Measurements from ENCODE around the gene HOXA6. TPM values are rescaled to one million over a fixed set of nuclear protein-coding genes. Genes with fewer than 3 reads are reported as not detected.

Gene HOXA6
- total and polyA plus RNA-seq, 2 donors (not counting 3 experiments of a cell fraction or from before 2014, with no cell fraction given), result 10.0 to 20.7 TPM

GRCh38 chr7:27116031-27116961 is 31.3 kb downstream of the HOXA6 start:
- peak; percentile 72 for DNase-seq (ENCODE audit: low read depth, low spot score)
- H3K79me2 ChIP-seq (ENCODE audit: control insufficient read depth, insufficient read depth, low read length), result peaks cover 90% of the 10 kb centered on the region
- peak overlapping the region; percentile 96 for H3K27ac ChIP-seq (ENCODE audit: insufficient read depth, low read depth, low read length)
- TF ChIP-seq POLR2A (IDR thresholded peaks at IDR 0.05; ENCODE audit: low read depth, low read length) (peak; percentile 14), POLR2AphosphoS5 (IDR thresholded peaks at IDR 0.05; ENCODE audit: insufficient read depth, low read depth, low read length) (no peak)
- H3K27me3 ChIP-seq (ENCODE audit: control insufficient read depth in 2 of 2, insufficient read depth in 2 of 2, low read length in 2 of 2), result no peaks in the 10 kb centered on the region
- H3K9ac ChIP-seq (replicated peaks; ENCODE audit: extremely low read depth, insufficient read depth, low read length), result peak overlapping the region; percentile 97
- peaks cover 76% of the 10 kb centered on the region for H3K4me1 ChIP-seq (ENCODE audit: control insufficient read depth, extremely low read depth, insufficient read depth, low read length)
- POLR2A ChIA-PET, result interaction anchor here (1.5 to 1.6 kb wide), 2 partner anchors 18 to 34 kb away, joined by 3 to 4 read pairs; no protein-coding TSS in a partner anchor
- peak overlapping the region; percentile 97 for H3K4me2 ChIP-seq (ENCODE audit: insufficient read depth, low read length)
- no peak overlapping the region for H2AFZ ChIP-seq (ENCODE audit: low read depth, low read length)
- no peaks in the 10 kb centered on the region for H4K20me1 ChIP-seq (replicated peaks; ENCODE audit: control insufficient read depth, extremely low read depth, insufficient read depth, low read length)
- peak overlapping the region; percentile 50 to 91 (median 91) for H3K4me3 ChIP-seq (replicated peaks in 1 of 3; ENCODE audit: insufficient read depth in 1 of 3, low read depth in 1 of 3, low read length in 3 of 3)
- intact Hi-C loops (cut with micrococcal nuclease) (loop anchor here (10.0 kb wide), 1 partner anchor 961 kb away; the partner anchor contains the start of gene NFE2L3), dilution Hi-C loops (cut with MboI; ENCODE audit: extremely low pct_ligation_motif_present, low sequenced_read_pairs) (no loop called here)
- no peak for FAIRE-seq
- H3K9me1 ChIP-seq (replicated peaks; ENCODE audit: control insufficient read depth, extremely low read depth, insufficient read depth, low read length), result no peaks in the 10 kb centered on the region
- H3K36me3 ChIP-seq (ENCODE audit: control insufficient read depth in 2 of 2, extremely low read depth in 1 of 2, insufficient read depth in 2 of 2, low read length in 2 of 2), result no peaks in the 10 kb centered on the region
- H3K9me3 ChIP-seq (replicated peaks; ENCODE audit: control insufficient read depth, insufficient read depth, low read length), result no peaks in the 10 kb centered on the region
- BruUV-seq (replicated peaks), result no TSS peak
- CTCF ChIA-PET, result interaction anchor here (0.8 to 9.1 kb wide), 17 partner anchors 10 to 434 kb away, joined by 3 to 70 read pairs (median 4); partner anchors contain the start of genes HOXA1, HOXA3 and HOXA5

GRCh38 chr7:27115221-27116026 is 32.1 kb downstream of the HOXA6 start:
- intact Hi-C loops (cut with micrococcal nuclease) (loop anchor here (1.0 to 10.0 kb wide), 3 partner anchors 9 to 961 kb away; partner anchors contain the start of gene NFE2L3), dilution Hi-C loops (cut with MboI; ENCODE audit: extremely low pct_ligation_motif_present, low sequenced_read_pairs) (no loop called here)
- TF ChIP-seq MAX (IDR thresholded peaks at IDR 0.05; ENCODE audit: insufficient read depth, insufficient read length), result no peak
- TF ChIP-seq MYC (IDR thresholded peaks at IDR 0.05; ENCODE audit: low read depth, low read length), result peak; percentile 2
- TF ChIP-seq POLR2AphosphoS5 (IDR thresholded peaks at IDR 0.05; ENCODE audit: insufficient read depth, low read depth, low read length), result peak; percentile 52
- TF ChIP-seq POLR2A (IDR thresholded peaks at IDR 0.05; ENCODE audit: low read depth, low read length), result peak; percentile 28
- Histone ChIP-seq H3K36me3 (ENCODE audit: control insufficient read depth in 2 of 2, extremely low read depth in 1 of 2, insufficient read depth in 2 of 2, low read length in 2 of 2) (peaks cover 0 to under 1% of the 10 kb centered on the region in 2 experiments), H3K9me1 (replicated peaks; ENCODE audit: control insufficient read depth, extremely low read depth, insufficient read depth, low read length) (no peaks in the 10 kb centered on the region), H4K20me1 (replicated peaks; ENCODE audit: control insufficient read depth, extremely low read depth, insufficient read depth, low read length) (no peaks in the 10 kb centered on the region), H3K27ac (ENCODE audit: insufficient read depth, low read depth, low read length) (peak overlapping the region; percentile 96), H3K4me2 (ENCODE audit: insufficient read depth, low read length) (peak overlapping the region; percentile 97), H3K9ac (replicated peaks; ENCODE audit: extremely low read depth, insufficient read depth, low read length) (peak overlapping the region; percentile 97), H3K27me3 (ENCODE audit: control insufficient read depth in 2 of 2, insufficient read depth in 2 of 2, low read length in 2 of 2) (no peaks in the 10 kb centered on the region), H3K4me3 (replicated peaks in 1 of 3; ENCODE audit: insufficient read depth in 1 of 3, low read depth in 1 of 3, low read length in 3 of 3) (peak overlapping the region; percentile 50 to 91 (median 91)), H2AFZ (ENCODE audit: low read depth, low read length) (no peak overlapping the region), H3K79me2 (ENCODE audit: control insufficient read depth, insufficient read depth, low read length) (peaks cover 90% of the 10 kb centered on the region), H3K4me1 (ENCODE audit: control insufficient read depth, extremely low read depth, insufficient read depth, low read length) (peaks cover 76% of the 10 kb centered on the region), H3K9me3 (replicated peaks; ENCODE audit: control insufficient read depth, insufficient read depth, low read length) (no peaks in the 10 kb centered on the region)
- POLR2A ChIA-PET, result interaction anchor here (1.2 to 1.6 kb wide), 3 partner anchors 10 to 18 kb away, joined by 4 to 6 read pairs (median 5); no protein-coding TSS in a partner anchor
- FAIRE-seq, result peak; percentile 21
- CTCF ChIA-PET, result interaction anchor here (0.8 to 9.1 kb wide), 15 partner anchors 9 to 434 kb away, joined by 3 to 70 read pairs (median 5); partner anchors contain the start of genes HOXA1, HOXA3 and HOXA5
- peak; percentile 81 for DNase-seq (ENCODE audit: low read depth, low spot score)
- BruUV-seq (replicated peaks), result TSS peak; percentile 12

All from endothelial cell of umbilical vein (primary cell).